ENCODE results near the gene BMP5. TPM values are rescaled to one million over a fixed set of nuclear protein-coding genes. Genes with fewer than 3 reads are reported as not detected.
"Not testable (repeated sequence)": the region's sequence is repeated elsewhere in the genome, so short reads cannot be mapped to it uniquely, and the experiment has no call there.

The BMP5 gene
- total and polyA plus RNA-seq, 9 donors: 12.2 to 26.4 (median 17.1) TPM

GRCh38 chr6:55909911-55910310, 34.5 kb upstream of the BMP5 start:
- H3K4me3 ChIP-seq (ENCODE audit: low read length); DNase-seq; H3K36me3 ChIP-seq (ENCODE audit: control insufficient read depth, insufficient read depth, low read length); H3K9me3 ChIP-seq (replicated peaks; ENCODE audit: control insufficient read depth, low read depth, low read length); H3K27ac ChIP-seq (ENCODE audit: low read length); H3K27me3 ChIP-seq (ENCODE audit: control insufficient read depth, insufficient read depth, low read length); H3K4me1 ChIP-seq (ENCODE audit: control insufficient read depth, insufficient read depth, low read length): not testable (repeated sequence)
- no CpG with 5 or more reads among the region's 26 CpGs for WGBS (ENCODE audit: insufficient coverage)

GRCh38 chr6:55902796-55903195, 27.4 kb upstream of the BMP5 start:
- peak; percentile 46 for DNase-seq
- Histone ChIP-seq H3K36me3 (ENCODE audit: control insufficient read depth, insufficient read depth, low read length) (no peaks in the 10 kb centered on the region), H3K9me3 (replicated peaks; ENCODE audit: control insufficient read depth, low read depth, low read length) (no peaks in the 10 kb centered on the region), H3K27me3 (ENCODE audit: control insufficient read depth, insufficient read depth, low read length) (no peaks in the 10 kb centered on the region), H3K4me1 (ENCODE audit: control insufficient read depth, insufficient read depth, low read length) (no peaks in the 10 kb centered on the region), H3K4me3 (ENCODE audit: low read length) (no peak overlapping the region), H3K27ac (ENCODE audit: low read length) (no peak overlapping the region)
- WGBS (ENCODE audit: insufficient coverage): 41% methylated on average over 2 of the region's 2 CpGs

- Histone ChIP-seq H3K27me3 (ENCODE audit: control insufficient read depth, insufficient read depth, low read length) (no peaks in the 10 kb centered on the region), H3K27ac (ENCODE audit: low read length) (no peak overlapping the region), H3K36me3 (ENCODE audit: control insufficient read depth, insufficient read depth, low read length) (no peaks in the 10 kb centered on the region), H3K4me3 (ENCODE audit: low read length) (no peak overlapping the region), H3K4me1 (ENCODE audit: control insufficient read depth, insufficient read depth, low read length) (no peaks in the 10 kb centered on the region), H3K9me3 (replicated peaks; ENCODE audit: control insufficient read depth, low read depth, low read length) (no peaks in the 10 kb centered on the region)
- no peak for DNase-seq
- no CpG with 5 or more reads among the region's 2 CpGs for WGBS (ENCODE audit: insufficient coverage)
Measured at GRCh38 chr6:55901765-55902270, 26.4 kb upstream of the BMP5 start.

DNA sequence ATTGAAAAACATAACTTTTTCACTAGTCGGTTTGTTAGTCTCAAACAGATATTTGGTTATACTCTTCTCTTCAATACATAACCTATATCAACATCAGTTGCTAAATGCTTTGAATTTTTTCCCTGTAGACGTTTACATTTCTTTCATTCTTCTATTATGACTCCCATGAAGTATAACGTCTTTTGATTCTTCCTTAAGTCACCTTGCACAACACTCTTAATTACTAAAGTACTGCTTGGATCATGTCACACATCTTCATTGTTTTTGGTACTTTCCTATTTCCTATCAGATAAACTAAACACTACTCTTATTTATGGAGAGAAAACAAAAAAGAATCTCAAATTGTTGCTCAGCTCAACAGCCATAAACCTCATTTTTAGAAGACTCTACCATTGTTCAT, 23.0 kb upstream of the BMP5 start:
- Histone ChIP-seq H3K4me3 (ENCODE audit: low read length) (no peak overlapping the region), H3K4me1 (ENCODE audit: control insufficient read depth, insufficient read depth, low read length) (no peaks in the 10 kb centered on the region), H3K9me3 (replicated peaks; ENCODE audit: control insufficient read depth, low read depth, low read length) (no peaks in the 10 kb centered on the region), H3K27ac (ENCODE audit: low read length) (no peak overlapping the region), H3K36me3 (ENCODE audit: control insufficient read depth, insufficient read depth, low read length) (no peaks in the 10 kb centered on the region), H3K27me3 (ENCODE audit: control insufficient read depth, insufficient read depth, low read length) (no peaks in the 10 kb centered on the region)
- WGBS (ENCODE audit: insufficient coverage): 80% methylated on average over 2 of the region's 3 CpGs
- no peak for DNase-seq

DNA sequence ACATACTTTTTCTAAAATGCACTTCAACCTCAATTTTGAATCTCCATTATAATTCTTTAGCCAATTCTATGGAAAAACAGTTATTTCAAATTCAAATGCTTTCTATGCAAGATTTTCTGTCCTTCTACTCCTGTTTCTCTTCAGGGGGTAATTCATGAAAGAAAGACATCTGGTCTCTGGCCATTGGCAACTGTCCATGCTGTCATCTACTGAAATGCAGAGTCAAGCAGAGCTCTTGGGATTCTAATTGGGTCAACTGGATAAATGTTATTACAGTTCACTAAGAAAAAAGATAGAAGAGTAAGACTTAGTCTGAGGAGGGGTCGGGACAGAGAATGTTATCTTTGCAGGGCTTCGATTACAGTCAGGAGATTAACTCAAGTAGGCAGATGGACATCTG, 22.0 kb upstream of the BMP5 start:
- H3K4me3 ChIP-seq (ENCODE audit: low read length): no peak overlapping the region
- 33% methylated on average over 2 of the region's 2 CpGs for WGBS (ENCODE audit: insufficient coverage)
- H3K27me3 ChIP-seq (ENCODE audit: control insufficient read depth, insufficient read depth, low read length): no peaks in the 10 kb centered on the region
- no peaks in the 10 kb centered on the region for H3K36me3 ChIP-seq (ENCODE audit: control insufficient read depth, insufficient read depth, low read length)
- DNase-seq: peak; percentile 59
- no peaks in the 10 kb centered on the region for H3K4me1 ChIP-seq (ENCODE audit: control insufficient read depth, insufficient read depth, low read length)
- no peak overlapping the region for H3K27ac ChIP-seq (ENCODE audit: low read length)
- H3K9me3 ChIP-seq (replicated peaks; ENCODE audit: control insufficient read depth, low read depth, low read length): no peaks in the 10 kb centered on the region

GRCh38 chr6:55895972-55896730, 20.8 kb upstream of the BMP5 start:
- no peak for DNase-seq

GRCh38 chr6:55892749-55893357, 17.5 kb upstream of the BMP5 start:
- 80% methylated on average over 1 of the region's 4 CpGs for WGBS (ENCODE audit: insufficient coverage)
- no peaks in the 10 kb centered on the region for H3K36me3 ChIP-seq (ENCODE audit: control insufficient read depth, insufficient read depth, low read length)
- no peaks in the 10 kb centered on the region for H3K4me1 ChIP-seq (ENCODE audit: control insufficient read depth, insufficient read depth, low read length)

More at GRCh38 chr6:55895972-55896730, 20.8 kb upstream of the BMP5 start:
- Histone ChIP-seq H3K4me1 (ENCODE audit: control insufficient read depth, insufficient read depth, low read length) (no peaks in the 10 kb centered on the region), H3K4me3 (ENCODE audit: low read length) (no peak overlapping the region), H3K9me3 (replicated peaks; ENCODE audit: control insufficient read depth, low read depth, low read length) (no peaks in the 10 kb centered on the region), H3K36me3 (ENCODE audit: control insufficient read depth, insufficient read depth, low read length) (no peaks in the 10 kb centered on the region), H3K27me3 (ENCODE audit: control insufficient read depth, insufficient read depth, low read length) (no peaks in the 10 kb centered on the region), H3K27ac (ENCODE audit: low read length) (no peak overlapping the region)
- no CpG with 5 or more reads among the region's 5 CpGs for WGBS (ENCODE audit: insufficient coverage)

DNA sequence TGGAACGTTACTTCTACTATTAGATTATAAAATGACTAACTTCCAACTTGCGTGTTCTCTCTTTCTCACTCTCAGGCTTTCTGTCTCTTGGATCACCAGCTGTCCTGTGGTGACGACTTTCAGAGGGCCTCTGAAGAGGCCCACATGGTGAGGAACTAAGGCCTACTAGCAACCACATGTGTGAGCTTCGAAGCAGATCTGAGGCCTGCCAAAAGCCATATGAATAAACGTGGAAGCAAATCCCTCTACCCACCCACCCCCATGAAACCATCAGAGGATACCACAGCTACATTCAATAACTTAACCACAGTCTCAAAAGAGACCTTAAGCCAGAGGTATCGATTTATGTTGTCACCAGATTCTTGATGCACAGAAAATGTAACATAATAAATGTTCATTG, 13.5 kb upstream of the BMP5 start:
- WGBS (ENCODE audit: insufficient coverage): 100% methylated on average over 2 of the region's 6 CpGs
- Histone ChIP-seq H3K4me1 (ENCODE audit: control insufficient read depth, insufficient read depth, low read length) (no peaks in the 10 kb centered on the region), H3K4me3 (ENCODE audit: low read length) (no peak overlapping the region), H3K27ac (ENCODE audit: low read length) (no peak overlapping the region), H3K27me3 (ENCODE audit: control insufficient read depth, insufficient read depth, low read length) (no peaks in the 10 kb centered on the region), H3K9me3 (replicated peaks; ENCODE audit: control insufficient read depth, low read depth, low read length) (no peaks in the 10 kb centered on the region), H3K36me3 (ENCODE audit: control insufficient read depth, insufficient read depth, low read length) (no peaks in the 10 kb centered on the region)
- DNase-seq: no peak

More at GRCh38 chr6:55892749-55893357, 17.5 kb upstream of the BMP5 start:
- no peak for DNase-seq
- no peaks in the 10 kb centered on the region for H3K27me3 ChIP-seq (ENCODE audit: control insufficient read depth, insufficient read depth, low read length)
- no peaks in the 10 kb centered on the region for H3K9me3 ChIP-seq (replicated peaks; ENCODE audit: control insufficient read depth, low read depth, low read length)
- H3K27ac ChIP-seq (ENCODE audit: low read length): no peak overlapping the region
- H3K4me3 ChIP-seq (ENCODE audit: low read length): no peak overlapping the region

DNA sequence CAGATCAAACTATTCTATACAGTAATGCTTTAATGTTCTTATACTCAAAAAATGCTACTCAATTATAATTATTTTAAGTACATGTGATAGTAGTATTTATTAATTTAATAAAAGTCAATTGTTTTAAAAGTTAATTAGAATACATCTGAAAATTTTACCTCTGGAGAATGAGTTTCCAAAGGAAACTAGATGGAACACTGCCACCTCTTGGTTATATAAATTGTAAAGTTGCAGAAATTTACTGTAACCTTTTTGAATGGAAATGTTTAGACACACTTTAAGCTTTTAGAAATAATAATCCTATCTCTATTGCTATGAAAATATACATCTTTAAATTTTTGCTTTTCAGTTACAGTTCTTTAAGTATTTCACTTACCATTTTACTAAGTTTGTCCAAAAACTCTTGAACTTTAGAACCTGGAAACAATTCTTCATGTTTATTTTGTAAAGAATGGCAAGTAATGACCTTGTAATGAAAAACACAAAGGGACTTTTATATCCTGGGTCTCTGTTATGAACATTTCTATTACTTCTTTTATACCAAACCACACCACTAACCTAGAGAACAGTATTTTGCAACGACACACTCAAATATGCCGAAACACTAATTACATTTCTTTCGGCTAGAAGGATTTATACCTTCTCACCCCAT, 10.9 kb upstream of the BMP5 start:
- no CpG with 5 or more reads among the region's 3 CpGs for WGBS (ENCODE audit: insufficient coverage)
- peak; percentile 78 for DNase-seq

More for the DNA sequence above, 10.9 kb upstream of the BMP5 start:
- Histone ChIP-seq H3K4me1 (ENCODE audit: control insufficient read depth, insufficient read depth, low read length) (no peaks in the 10 kb centered on the region), H3K36me3 (ENCODE audit: control insufficient read depth, insufficient read depth, low read length) (no peaks in the 10 kb centered on the region), H3K27me3 (ENCODE audit: control insufficient read depth, insufficient read depth, low read length) (no peaks in the 10 kb centered on the region), H3K27ac (ENCODE audit: low read length) (no peak overlapping the region), H3K4me3 (ENCODE audit: low read length) (no peak overlapping the region), H3K9me3 (replicated peaks; ENCODE audit: control insufficient read depth, low read depth, low read length) (no peaks in the 10 kb centered on the region)
